Measurements from ENCODE around the gene CACNA1S. TPM values are rescaled to one million over a fixed set of nuclear protein-coding genes. Genes with fewer than 3 reads are reported as not detected.

Gene CACNA1S
- total and polyA plus RNA-seq, 2 donors (not counting 1 experiment from before 2014, with no cell fraction given) = not detected

DNA sequence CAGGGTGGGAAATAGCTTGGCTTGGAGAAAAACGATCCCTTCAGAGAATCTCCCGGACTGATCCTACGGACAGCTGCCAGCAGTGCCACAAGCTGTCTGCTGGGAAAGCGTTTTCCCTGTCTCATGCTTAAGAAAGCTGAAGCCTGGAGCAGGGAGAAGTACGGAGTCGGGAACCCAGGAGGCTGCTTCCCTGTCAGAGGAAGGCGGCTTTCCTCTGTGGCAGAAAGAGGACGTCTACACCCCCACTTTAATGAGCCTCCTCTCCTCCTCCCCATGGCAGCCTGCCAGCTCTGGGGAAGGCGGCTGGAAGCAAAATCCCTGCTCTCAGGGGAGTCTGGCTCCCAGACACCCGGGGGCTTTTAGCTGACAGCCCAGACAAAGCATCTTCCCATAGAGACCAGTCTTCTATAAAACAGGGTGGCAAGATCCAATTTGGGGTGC lies 96.0 kb downstream of the CACNA1S start:
- H3K4me1 Mint-ChIP-seq = peaks cover 86% of the 10 kb centered on the region
- Histone ChIP-seq H3K79me2 (ENCODE audit: control insufficient read depth, insufficient read depth, low read length) (peaks cover 87% of the 10 kb centered on the region), H3K36me3 (replicated peaks in 1 of 2; ENCODE audit: control extremely low read depth in 1 of 2, control insufficient read depth in 1 of 2, extremely low read depth in 1 of 2, insufficient read depth in 2 of 2, low read length in 1 of 2) (peaks cover 0 to 25% of the 10 kb centered on the region in 2 experiments), H3K9ac (ENCODE audit: low read length) (no peak overlapping the region), H3K27ac (ENCODE audit: low read length in 2 of 2) (no peak overlapping the region), H2AFZ (ENCODE audit: insufficient read depth, low read depth, low read length, poor library complexity, severe bottlenecking) (no peak overlapping the region), H3K4me3 (ENCODE audit: control extremely low read depth in 1 of 5, extremely low read depth in 1 of 5, insufficient read depth in 1 of 5, low read depth in 2 of 5, low read length in 4 of 5) (no peak overlapping the region), H3K4me2 (replicated peaks; ENCODE audit: low read depth, low read length, poor library complexity, severe bottlenecking) (peak overlapping the region; percentile 94), H3K4me1 (ENCODE audit: control insufficient read depth in 2 of 2, insufficient read depth in 2 of 2, low read length in 2 of 2) (peaks cover 74 to 82% of the 10 kb centered on the region in 2 donors), H4K20me1 (ENCODE audit: control insufficient read depth, insufficient read depth, low read length, poor library complexity, severe bottlenecking) (peaks cover 74% of the 10 kb centered on the region), H3K27me3 (replicated peaks in 1 of 4; ENCODE audit: control extremely low read depth in 1 of 4, control insufficient read depth in 3 of 4, insufficient read depth in 4 of 4, low read length in 3 of 4) (no peaks in the 10 kb centered on the region), H3K9me3 (ENCODE audit: control extremely low read depth in 1 of 3, control insufficient read depth in 2 of 3, insufficient read depth in 1 of 3, low read length in 2 of 3) (no peaks in the 10 kb centered on the region)
- TF ChIP-seq, protein P1, sequence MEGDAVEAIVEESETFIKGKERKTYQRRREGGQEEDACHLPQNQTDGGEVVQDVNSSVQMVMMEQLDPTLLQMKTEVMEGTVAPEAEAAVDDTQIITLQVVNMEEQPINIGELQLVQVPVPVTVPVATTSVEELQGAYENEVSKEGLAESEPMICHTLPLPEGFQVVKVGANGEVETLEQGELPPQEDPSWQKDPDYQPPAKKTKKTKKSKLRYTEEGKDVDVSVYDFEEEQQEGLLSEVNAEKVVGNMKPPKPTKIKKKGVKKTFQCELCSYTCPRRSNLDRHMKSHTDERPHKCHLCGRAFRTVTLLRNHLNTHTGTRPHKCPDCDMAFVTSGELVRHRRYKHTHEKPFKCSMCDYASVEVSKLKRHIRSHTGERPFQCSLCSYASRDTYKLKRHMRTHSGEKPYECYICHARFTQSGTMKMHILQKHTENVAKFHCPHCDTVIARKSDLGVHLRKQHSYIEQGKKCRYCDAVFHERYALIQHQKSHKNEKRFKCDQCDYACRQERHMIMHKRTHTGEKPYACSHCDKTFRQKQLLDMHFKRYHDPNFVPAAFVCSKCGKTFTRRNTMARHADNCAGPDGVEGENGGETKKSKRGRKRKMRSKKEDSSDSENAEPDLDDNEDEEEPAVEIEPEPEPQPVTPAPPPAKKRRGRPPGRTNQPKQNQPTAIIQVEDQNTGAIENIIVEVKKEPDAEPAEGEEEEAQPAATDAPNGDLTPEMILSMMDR (IDR thresholded peaks at IDR 0.05) = no peak
- TF ChIP-seq EZH2 (IDR thresholded peaks at IDR 0.05; ENCODE audit: borderline replicate concordance, insufficient read depth, low read depth, low read length, poor library complexity, severe bottlenecking) = no peak
- no peaks in the 10 kb centered on the region for H3K27me3 Mint-ChIP-seq
- ATAC-seq (ENCODE audit: low read depth) (no peak), DNase-seq (no peak)
- CTCF ChIA-PET = interaction anchor here (0.7 to 9.3 kb wide), 7 partner anchors 10 to 497 kb away, joined by 3 to 67 read pairs (median 4); no protein-coding TSS in a partner anchor
- 76% methylated on average over 7 of the region's 10 CpGs for WGBS (ENCODE audit: insufficient coverage)
- intact Hi-C loops (cut with micrococcal nuclease) = loop anchor here (10.0 kb wide), 1 partner anchor 711 kb away; no protein-coding TSS in a partner anchor
- no peak overlapping the region for H3K4me3 Mint-ChIP-seq
- POLR2A ChIA-PET = no interaction called here
- peak overlapping the region; percentile 37 for H3K27ac Mint-ChIP-seq
- no peaks in the 10 kb centered on the region for H3K9me3 Mint-ChIP-seq (ENCODE audit: insufficient read depth)

DNA sequence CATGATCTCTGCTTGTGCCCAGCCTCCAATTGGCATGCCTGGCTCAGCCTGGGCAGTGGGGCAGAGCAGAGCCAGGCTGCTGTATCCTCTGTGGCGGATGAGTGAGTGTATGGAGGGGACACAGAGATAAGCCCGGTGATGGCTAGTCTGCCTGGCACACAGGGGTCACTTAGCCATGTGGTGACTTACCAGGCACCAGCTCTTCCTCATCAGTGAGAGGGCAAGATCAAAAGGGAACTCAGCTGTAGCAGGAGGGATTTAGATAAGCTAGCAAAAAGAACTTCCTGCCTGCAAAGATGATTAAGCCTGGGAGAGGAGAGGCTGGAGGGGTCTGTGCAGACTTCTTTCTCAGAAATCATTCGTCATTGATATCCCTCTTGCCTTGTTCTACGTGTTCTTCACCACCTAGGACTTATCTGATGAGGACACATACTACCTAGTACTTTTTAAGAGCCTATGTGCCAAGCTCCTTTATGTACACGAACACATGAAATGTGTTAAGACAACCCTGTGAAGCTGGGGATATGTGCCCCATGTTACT lies 96.6 kb downstream of the CACNA1S start:
- H3K4me3 ChIP-seq (ENCODE audit: control extremely low read depth in 1 of 5, extremely low read depth in 1 of 5, insufficient read depth in 1 of 5, low read depth in 2 of 5, low read length in 4 of 5) = no peak overlapping the region
- no peak overlapping the region for H3K9ac ChIP-seq (ENCODE audit: low read length)
- peaks cover 68 to 76% of the 10 kb centered on the region in 2 donors for H3K4me1 ChIP-seq (ENCODE audit: control insufficient read depth in 2 of 2, insufficient read depth in 2 of 2, low read length in 2 of 2)
- Mint-ChIP-seq H3K27ac (peak overlapping the region; percentile 37), H3K4me3 (no peak overlapping the region), H3K27me3 (no peaks in the 10 kb centered on the region), H3K4me1 (peaks cover 83% of the 10 kb centered on the region), H3K9me3 (ENCODE audit: insufficient read depth) (no peaks in the 10 kb centered on the region)
- H3K36me3 ChIP-seq (replicated peaks in 1 of 2; ENCODE audit: control extremely low read depth in 1 of 2, control insufficient read depth in 1 of 2, extremely low read depth in 1 of 2, insufficient read depth in 2 of 2, low read length in 1 of 2) = peaks cover 0 to 30% of the 10 kb centered on the region in 2 experiments
- no peaks in the 10 kb centered on the region for H3K9me3 ChIP-seq (ENCODE audit: control extremely low read depth in 1 of 3, control insufficient read depth in 2 of 3, insufficient read depth in 1 of 3, low read length in 2 of 3)
- intact Hi-C loops (cut with micrococcal nuclease) = loop anchor here (10.0 kb wide), 1 partner anchor 711 kb away; no protein-coding TSS in a partner anchor
- no peak for DNase-seq
- H3K79me2 ChIP-seq (ENCODE audit: control insufficient read depth, insufficient read depth, low read length) = peaks cover 88% of the 10 kb centered on the region
- TF ChIP-seq EZH2 (IDR thresholded peaks at IDR 0.05; ENCODE audit: borderline replicate concordance, insufficient read depth, low read depth, low read length, poor library complexity, severe bottlenecking) = no peak
- TF ChIP-seq, protein P1 (IDR thresholded peaks at IDR 0.05) = no peak
- WGBS (ENCODE audit: insufficient coverage) = 59% methylated on average over 4 of the region's 5 CpGs
- no peak for ATAC-seq (ENCODE audit: low read depth)
- POLR2A ChIA-PET = no interaction called here
- no peaks in the 10 kb centered on the region for H3K27me3 ChIP-seq (replicated peaks in 1 of 4; ENCODE audit: control extremely low read depth in 1 of 4, control insufficient read depth in 3 of 4, insufficient read depth in 4 of 4, low read length in 3 of 4)
- H2AFZ ChIP-seq (ENCODE audit: insufficient read depth, low read depth, low read length, poor library complexity, severe bottlenecking) = no peak overlapping the region
- H3K27ac ChIP-seq (ENCODE audit: low read length in 2 of 2) = no peak overlapping the region
- peaks cover 80% of the 10 kb centered on the region for H4K20me1 ChIP-seq (ENCODE audit: control insufficient read depth, insufficient read depth, low read length, poor library complexity, severe bottlenecking)
- CTCF ChIA-PET = interaction anchor here (0.7 to 9.3 kb wide), 8 partner anchors 11 to 498 kb away, joined by 3 to 67 read pairs (median 4); no protein-coding TSS in a partner anchor
- peak overlapping the region; percentile 94 for H3K4me2 ChIP-seq (replicated peaks; ENCODE audit: low read depth, low read length, poor library complexity, severe bottlenecking)

Measured in B cell (primary cell).